WTC11 (cell line): Measurements from ENCODE around the gene TEKT5. TPM values are rescaled to one million over a fixed set of nuclear protein-coding genes. Genes with fewer than 3 reads are reported as not detected.

Source experiments
- ATAC-seq: fragments of 200-7000 bp; cut with Tn5 transposase; 2 replicates; pipeline ENCODE4 v1.10.0; 2021; ENCODE audit warnings: mild to moderate bottlenecking, moderate library complexity
- CTCF ChIA-PET: fragments of 300-600 bp; sonication (Branson Sonifier 250); formaldehyde crosslinking; loops from one replicate; lab custom pipeline; 2021; ENCODE audit warnings: antibody characterized with exemption; lab: Charles Lee
- POLR2A ChIA-PET: fragments of 350-600 bp; sonication (Branson Sonifier 250); formaldehyde crosslinking; loops from one replicate; lab custom pipeline; 2021; ENCODE audit warnings: antibody characterized with exemption; lab: Charles Lee
- DNase-seq: peaks from one replicate; pipeline ENCODE4 v3.0.0; 2021; ENCODE audit warnings: low spot score
- H3K27ac Mint-ChIP-seq: 2 replicates; pipeline ENCODE4 v1.8.0; 2021; ENCODE audit warnings: mixed read lengths
- H3K27me3 Mint-ChIP-seq: 2 replicates; pipeline ENCODE4 v1.8.0; 2021; ENCODE audit warnings: low read depth, mild to moderate bottlenecking, moderate library complexity, mixed read lengths
- H3K36me3 Mint-ChIP-seq: 2 replicates; pipeline ENCODE4 v1.8.0; 2021; ENCODE audit warnings: mixed read lengths
- H3K4me1 Mint-ChIP-seq: 2 replicates; pipeline ENCODE4 v1.8.0; 2022; ENCODE audit warnings: mixed read lengths
- H3K4me3 Mint-ChIP-seq: 2 replicates; pipeline ENCODE4 v1.8.0; 2021; ENCODE audit warnings: mild to moderate bottlenecking, moderate library complexity, mixed read lengths
- H3K9me3 Mint-ChIP-seq: 2 replicates; pipeline ENCODE4 v1.8.0; 2021; ENCODE audit warnings: mixed read lengths
- ELF4 ChIP-seq: sonication (generic); formaldehyde crosslinking; IDR thresholded peaks from 2 replicates; pipeline ENCODE4 v1.8.1; 2022; ENCODE audit warnings: low read depth, mild to moderate bottlenecking, moderate library complexity, missing genetic modification reagents
- EMX1 ChIP-seq: fragments of 250-450 bp; sonication (Bioruptor Pico); IDR thresholded peaks from 2 replicates; pipeline ENCODE4 v1.8.0; 2021; ENCODE audit warnings: mild to moderate bottlenecking
- FOXJ3 ChIP-seq: sonication (generic); formaldehyde crosslinking; IDR thresholded peaks from 2 replicates; pipeline ENCODE4 v1.9.0; 2021; ENCODE audit warnings: missing genetic modification reagents, mild to moderate bottlenecking, borderline replicate concordance
- FOXK1 ChIP-seq: sonication (generic); formaldehyde crosslinking; IDR thresholded peaks from 2 replicates; pipeline ENCODE4 v1.8.0; 2022; ENCODE audit warnings: mild to moderate bottlenecking, moderate library complexity, missing genetic modification reagents
- FOXP1 ChIP-seq: sonication (generic); formaldehyde crosslinking; IDR thresholded peaks from 2 replicates; pipeline ENCODE4 v1.8.0; 2022; ENCODE audit warnings: missing genetic modification reagents, mild to moderate bottlenecking, moderate library complexity, borderline replicate concordance
- JAZF1 ChIP-seq: fragments of 250-450 bp; sonication (Bioruptor Pico); IDR thresholded peaks from 2 replicates; pipeline ENCODE4 v1.9.0; 2021; ENCODE audit warnings: moderate library complexity, mild to moderate bottlenecking, inconsistent platforms
- OVOL2 ChIP-seq: fragments of 250-450 bp; sonication (Bioruptor Pico); IDR thresholded peaks from 2 replicates; pipeline ENCODE4 v1.9.0; 2021; ENCODE audit warnings: mild to moderate bottlenecking, borderline replicate concordance
- SMAD3 ChIP-seq: sonication (generic); formaldehyde crosslinking; IDR thresholded peaks from 2 replicates; pipeline ENCODE4 v1.8.0; 2022; ENCODE audit warnings: missing genetic modification reagents, mild to moderate bottlenecking, borderline replicate concordance
- ZNF219 ChIP-seq: sonication (generic); formaldehyde crosslinking; IDR thresholded peaks from 2 replicates; pipeline ENCODE4 v1.8.0; 2023; ENCODE audit warnings: missing genetic modification reagents, mild to moderate bottlenecking, borderline replicate concordance
- ZNF263 ChIP-seq: sonication (generic); formaldehyde crosslinking; IDR thresholded peaks from 2 replicates; pipeline ENCODE4 v1.8.1; 2022; ENCODE audit warnings: low read depth, mild to moderate bottlenecking, moderate library complexity, missing genetic modification reagents
- ZNF317 ChIP-seq: sonication (generic); formaldehyde crosslinking; IDR thresholded peaks from 2 replicates; pipeline ENCODE4 v1.8.1; 2023; ENCODE audit warnings: low read depth, mild to moderate bottlenecking, moderate library complexity, missing genetic modification reagents, borderline replicate concordance
- ZNF423 ChIP-seq: fragments of 250-450 bp; sonication (Bioruptor Pico); IDR thresholded peaks from 2 replicates; pipeline ENCODE4 v2.1.2; 2022; ENCODE audit warnings: mild to moderate bottlenecking, moderate library complexity
- ZNF425 ChIP-seq: fragments of 250-450 bp; sonication (Bioruptor Pico); conservative IDR thresholded peaks from 2 replicates; pipeline ENCODE4 v1.9.0; 2021; ENCODE audit warnings: mild to moderate bottlenecking
- total RNA-seq: library from RNA; stranded (reverse); gene quantifications from 3 replicates; pipeline ENCODE4 v1.2.3, GENCODE V29; 2021
- TF ChIP-seq, protein P1 (sequence below): fragments of 250-450 bp; sonication (Bioruptor Pico); IDR thresholded peaks from 2 replicates; pipeline ENCODE4 v1.8.0; 2021; ENCODE audit warnings: mild to moderate bottlenecking
- TF ChIP-seq, protein P2 (sequence below): sonication (generic); formaldehyde crosslinking; IDR thresholded peaks from 2 replicates; pipeline ENCODE4 v1.8.0; 2023; ENCODE audit warnings: missing genetic modification reagents, mild to moderate bottlenecking, borderline replicate concordance
- TF ChIP-seq, protein P3 (sequence below): fragments of 250-450 bp; sonication (Bioruptor Pico); IDR thresholded peaks from 2 replicates; pipeline ENCODE4 v1.9.0; 2021; ENCODE audit warnings: moderate library complexity, mild to moderate bottlenecking, inconsistent platforms, borderline replicate concordance
- TF ChIP-seq, protein P4 (sequence below): sonication (generic); formaldehyde crosslinking; IDR thresholded peaks from 2 replicates; pipeline ENCODE4 v1.8.1; 2023; ENCODE audit warnings: mild to moderate bottlenecking, missing genetic modification reagents

Gene TEKT5
- total RNA-seq, 1 experiment from 2014 or later = 1.1 TPM

- no peak for ATAC-seq
Measured at GRCh38 chr16:10592611-10593010, 102.1 kb downstream of the TEKT5 start.

GRCh38 chr16:10590342-10590741, 104.4 kb downstream of the TEKT5 start:
- no peak overlapping the region for H3K4me3 Mint-ChIP-seq
- ATAC-seq (no peak), DNase-seq (no peak)
- H3K27ac Mint-ChIP-seq = no peak overlapping the region
- H3K36me3 Mint-ChIP-seq = no peaks in the 10 kb centered on the region
- ChIA-PET POLR2A (no interaction called here), CTCF (interaction anchor here (1.6 kb wide), 1 partner anchor 10 kb away, joined by 7 read pairs; the partner anchor contains the start of gene EMP2)
- no peaks in the 10 kb centered on the region; the same call in 1 of the 2 replicates for H3K27me3 Mint-ChIP-seq
- TF ChIP-seq, protein P1, sequence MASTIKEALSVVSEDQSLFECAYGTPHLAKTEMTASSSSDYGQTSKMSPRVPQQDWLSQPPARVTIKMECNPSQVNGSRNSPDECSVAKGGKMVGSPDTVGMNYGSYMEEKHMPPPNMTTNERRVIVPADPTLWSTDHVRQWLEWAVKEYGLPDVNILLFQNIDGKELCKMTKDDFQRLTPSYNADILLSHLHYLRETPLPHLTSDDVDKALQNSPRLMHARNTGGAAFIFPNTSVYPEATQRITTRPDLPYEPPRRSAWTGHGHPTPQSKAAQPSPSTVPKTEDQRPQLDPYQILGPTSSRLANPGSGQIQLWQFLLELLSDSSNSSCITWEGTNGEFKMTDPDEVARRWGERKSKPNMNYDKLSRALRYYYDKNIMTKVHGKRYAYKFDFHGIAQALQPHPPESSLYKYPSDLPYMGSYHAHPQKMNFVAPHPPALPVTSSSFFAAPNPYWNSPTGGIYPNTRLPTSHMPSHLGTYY = no peak
- no peak for TF ChIP-seq OVOL2
- no peak for TF ChIP-seq FOXK1
- TF ChIP-seq FOXJ3 = no peak
- TF ChIP-seq, protein P2, sequence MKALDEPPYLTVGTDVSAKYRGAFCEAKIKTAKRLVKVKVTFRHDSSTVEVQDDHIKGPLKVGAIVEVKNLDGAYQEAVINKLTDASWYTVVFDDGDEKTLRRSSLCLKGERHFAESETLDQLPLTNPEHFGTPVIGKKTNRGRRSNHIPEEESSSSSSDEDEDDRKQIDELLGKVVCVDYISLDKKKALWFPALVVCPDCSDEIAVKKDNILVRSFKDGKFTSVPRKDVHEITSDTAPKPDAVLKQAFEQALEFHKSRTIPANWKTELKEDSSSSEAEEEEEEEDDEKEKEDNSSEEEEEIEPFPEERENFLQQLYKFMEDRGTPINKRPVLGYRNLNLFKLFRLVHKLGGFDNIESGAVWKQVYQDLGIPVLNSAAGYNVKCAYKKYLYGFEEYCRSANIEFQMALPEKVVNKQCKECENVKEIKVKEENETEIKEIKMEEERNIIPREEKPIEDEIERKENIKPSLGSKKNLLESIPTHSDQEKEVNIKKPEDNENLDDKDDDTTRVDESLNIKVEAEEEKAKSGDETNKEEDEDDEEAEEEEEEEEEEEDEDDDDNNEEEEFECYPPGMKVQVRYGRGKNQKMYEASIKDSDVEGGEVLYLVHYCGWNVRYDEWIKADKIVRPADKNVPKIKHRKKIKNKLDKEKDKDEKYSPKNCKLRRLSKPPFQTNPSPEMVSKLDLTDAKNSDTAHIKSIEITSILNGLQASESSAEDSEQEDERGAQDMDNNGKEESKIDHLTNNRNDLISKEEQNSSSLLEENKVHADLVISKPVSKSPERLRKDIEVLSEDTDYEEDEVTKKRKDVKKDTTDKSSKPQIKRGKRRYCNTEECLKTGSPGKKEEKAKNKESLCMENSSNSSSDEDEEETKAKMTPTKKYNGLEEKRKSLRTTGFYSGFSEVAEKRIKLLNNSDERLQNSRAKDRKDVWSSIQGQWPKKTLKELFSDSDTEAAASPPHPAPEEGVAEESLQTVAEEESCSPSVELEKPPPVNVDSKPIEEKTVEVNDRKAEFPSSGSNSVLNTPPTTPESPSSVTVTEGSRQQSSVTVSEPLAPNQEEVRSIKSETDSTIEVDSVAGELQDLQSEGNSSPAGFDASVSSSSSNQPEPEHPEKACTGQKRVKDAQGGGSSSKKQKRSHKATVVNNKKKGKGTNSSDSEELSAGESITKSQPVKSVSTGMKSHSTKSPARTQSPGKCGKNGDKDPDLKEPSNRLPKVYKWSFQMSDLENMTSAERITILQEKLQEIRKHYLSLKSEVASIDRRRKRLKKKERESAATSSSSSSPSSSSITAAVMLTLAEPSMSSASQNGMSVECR (CRISPR knock-in tag) = no peak
- no peak for TF ChIP-seq SMAD3 (CRISPR knock-in tag)
- TF ChIP-seq, protein P3, sequence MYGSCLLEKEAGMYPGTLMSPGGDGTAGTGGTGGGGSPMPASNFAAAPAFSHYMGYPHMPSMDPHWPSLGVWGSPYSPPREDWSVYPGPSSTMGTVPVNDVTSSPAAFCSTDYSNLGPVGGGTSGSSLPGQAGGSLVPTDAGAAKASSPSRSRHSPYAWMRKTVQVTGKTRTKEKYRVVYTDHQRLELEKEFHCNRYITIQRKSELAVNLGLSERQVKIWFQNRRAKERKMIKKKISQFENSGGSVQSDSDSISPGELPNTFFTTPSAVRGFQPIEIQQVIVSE (CRISPR knock-in tag) = no peak
- peaks cover under 1% of the 10 kb centered on the region for H3K4me1 Mint-ChIP-seq
- no peaks in the 10 kb centered on the region for H3K9me3 Mint-ChIP-seq

More at GRCh38 chr16:10592611-10593010, 102.1 kb downstream of the TEKT5 start:
- Mint-ChIP-seq H3K36me3 (no peaks in the 10 kb centered on the region), H3K9me3 (no peaks in the 10 kb centered on the region), H3K4me1 (no peaks in the 10 kb centered on the region), H3K27ac (no peak overlapping the region), H3K4me3 (no peak overlapping the region), H3K27me3 (no peaks in the 10 kb centered on the region; the same call in 1 of the 2 replicates)
- TF ChIP-seq ZNF317 (CRISPR knock-in tag) (no peak), JAZF1 (no peak), ZNF219 (no peak)
- TF ChIP-seq, protein P4, sequence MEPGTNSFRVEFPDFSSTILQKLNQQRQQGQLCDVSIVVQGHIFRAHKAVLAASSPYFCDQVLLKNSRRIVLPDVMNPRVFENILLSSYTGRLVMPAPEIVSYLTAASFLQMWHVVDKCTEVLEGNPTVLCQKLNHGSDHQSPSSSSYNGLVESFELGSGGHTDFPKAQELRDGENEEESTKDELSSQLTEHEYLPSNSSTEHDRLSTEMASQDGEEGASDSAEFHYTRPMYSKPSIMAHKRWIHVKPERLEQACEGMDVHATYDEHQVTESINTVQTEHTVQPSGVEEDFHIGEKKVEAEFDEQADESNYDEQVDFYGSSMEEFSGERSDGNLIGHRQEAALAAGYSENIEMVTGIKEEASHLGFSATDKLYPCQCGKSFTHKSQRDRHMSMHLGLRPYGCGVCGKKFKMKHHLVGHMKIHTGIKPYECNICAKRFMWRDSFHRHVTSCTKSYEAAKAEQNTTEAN (CRISPR knock-in tag) = no peak
- ChIA-PET CTCF (no interaction called here), POLR2A (no interaction called here)
- no peak for DNase-seq

- H3K27me3 Mint-ChIP-seq = no peaks in the 10 kb centered on the region; the same call in 1 of the 2 replicates
- no peak overlapping the region for H3K4me3 Mint-ChIP-seq
- peaks cover 7% of the 10 kb centered on the region for H3K4me1 Mint-ChIP-seq
- ChIA-PET CTCF (interaction anchor here (0.6 to 1.6 kb wide), 3 partner anchors 9 to 253 kb away, joined by 3 to 7 read pairs (median 3); partner anchors contain the start of gene EMP2), POLR2A (no interaction called here)
- H3K9me3 Mint-ChIP-seq = no peaks in the 10 kb centered on the region
- no peak for DNase-seq
- no peak for ATAC-seq
- TF ChIP-seq EMX1 (CRISPR knock-in tag) (no peak), ZNF425 (CRISPR knock-in tag) (no peak), ZNF263 (CRISPR knock-in tag) (no peak), ELF4 (no peak), FOXP1 (CRISPR knock-in tag) (no peak), ZNF317 (CRISPR knock-in tag) (no peak), ZNF423 (CRISPR knock-in tag) (no peak)
- H3K36me3 Mint-ChIP-seq = no peaks in the 10 kb centered on the region
- H3K27ac Mint-ChIP-seq = no peak overlapping the region
Measured at GRCh38 chr16:10589109-10589508, 105.6 kb downstream of the TEKT5 start.
